H1 (cell line): ENCODE results near the gene SLC2A4. TPM values are rescaled to one million over a fixed set of nuclear protein-coding genes. Genes with fewer than 3 reads are reported as not detected.

Experiments
- CTCF ChIA-PET: fragments of 300-600 bp; sonication (Branson Sonifier 250); formaldehyde crosslinking; loops from one replicate; lab custom pipeline; 2021; ENCODE audit not compliant: partially characterized antibody; lab: Charles Lee
- POLR2A ChIA-PET: fragments of 300-600 bp; sonication (Branson Sonifier 250); formaldehyde crosslinking; loops from one replicate; lab custom pipeline; 2021; ENCODE audit warnings: inconsistent platforms; ENCODE audit not compliant: partially characterized antibody; lab: Charles Lee
- DNase-seq, 2 experiments: peaks; one replicate each; pipeline versions ENCODE4 v3.0.0 to v3.0.0-alpha.2; 2010 to 2022; ENCODE audit warnings: low spot score in 2 of 2, low read depth in 1 of 2, mixed read lengths in 1 of 2
- FAIRE-seq: peaks from 2 replicates; lab custom pipeline; 2011; peaks lifted over from hg19 to GRCh38; lab: Jason Lieb, UNC
- H2AFZ ChIP-seq: 2 replicates; pipeline ENCODE4 v1.8.1; 2012; ENCODE audit warnings: low read length, inconsistent platforms
- H2AK5ac ChIP-seq: 2 replicates; pipeline ENCODE4 v1.6.1; 2013; ENCODE audit warnings: low read depth, low read length
- H2BK120ac ChIP-seq: replicated peaks from 2 replicates; pipeline ENCODE3; 2013; ENCODE audit warnings: low read depth, low read length, inconsistent platforms
- H2BK12ac ChIP-seq: 2 replicates; pipeline ENCODE4 v1.6.1; 2013; ENCODE audit warnings: low read depth, low read length
- H2BK15ac ChIP-seq: 2 replicates; pipeline ENCODE4 v1.6.1; 2013; ENCODE audit warnings: low read length
- H2BK20ac ChIP-seq: 2 replicates; pipeline ENCODE4 v1.6.1; 2013; ENCODE audit warnings: low read length
- H2BK5ac ChIP-seq: 2 replicates; pipeline ENCODE4 v1.6.1; 2013; ENCODE audit warnings: low read depth, low read length
- H3K14ac ChIP-seq: 2 replicates; pipeline ENCODE4 v1.6.1; 2013; ENCODE audit warnings: inconsistent platforms; ENCODE audit not compliant: insufficient read length
- H3K18ac ChIP-seq: 2 replicates; pipeline ENCODE4 v1.6.1; 2013; ENCODE audit warnings: low read length; ENCODE audit errors: extremely low read depth
- H3K23ac ChIP-seq: 2 replicates; pipeline ENCODE4 v1.6.1; 2013; ENCODE audit warnings: inconsistent platforms; ENCODE audit not compliant: insufficient read length
- H3K23me2 ChIP-seq: 2 replicates; pipeline ENCODE4 v1.6.1; 2013; ENCODE audit warnings: low read depth, low read length
- H3K27ac ChIP-seq: 2 replicates; pipeline ENCODE4 v1.6.1; 2011; ENCODE audit warnings: low read depth, low read length, inconsistent platforms
- H3K27me3 ChIP-seq, 4 experiments: replicated peaks in 1 of 4; 1 replicate in 1 of 4; 2 replicates in 3 of 4; pipeline versions ENCODE4 v1.6.1 to v1.8.1; 2011 to 2013; ENCODE audit warnings: low read length in 3 of 4, mild to moderate bottlenecking in 3 of 4, inconsistent platforms in 2 of 4, mixed read lengths in 2 of 4, moderate library complexity in 1 of 4; ENCODE audit not compliant: control insufficient read depth in 3 of 4, insufficient read depth in 3 of 4; ENCODE audit errors: extremely low read depth in 1 of 4
- H3K36me3 ChIP-seq, 4 experiments: 2 replicates each; pipeline versions ENCODE4 v1.6.1 to v1.8.1; 2011 to 2013; ENCODE audit warnings: mild to moderate bottlenecking in 4 of 4, low read length in 3 of 4, moderate library complexity in 2 of 4, control low read depth in 1 of 4, inconsistent platforms in 1 of 4; ENCODE audit not compliant: insufficient read depth in 4 of 4, control insufficient read depth in 2 of 4
- H3K4ac ChIP-seq: replicated peaks from 2 replicates; pipeline ENCODE3; 2013; ENCODE audit warnings: low read length, low read depth, mixed read lengths, inconsistent platforms; ENCODE audit not compliant: insufficient read length
- H3K4me1 ChIP-seq, 4 experiments: replicated peaks in 1 of 4; 1 replicate in 1 of 4; 2 replicates in 3 of 4; pipeline versions ENCODE4 v1.6.1 to v1.8.1; 2011 to 2013; ENCODE audit warnings: low read length in 3 of 4, inconsistent platforms in 2 of 4, mixed read lengths in 1 of 4; ENCODE audit not compliant: insufficient read depth in 4 of 4, control insufficient read depth in 3 of 4
- H3K4me2 ChIP-seq, 2 experiments: 2 replicates each; pipeline versions ENCODE4 v1.6.1 to v1.8.1; 2011 to 2013; ENCODE audit warnings: low read depth in 2 of 2, low read length in 2 of 2, control low read depth in 1 of 2, inconsistent platforms in 1 of 2, mild to moderate bottlenecking in 1 of 2; ENCODE audit not compliant: insufficient read depth in 1 of 2
- H3K4me3 ChIP-seq, 4 experiments: fragments of 200-600, 300-600 bp in 1 of 4; sonication (generic), shearing (Covaris generic), sonication (Bioruptor Twin) in 1 of 4; 2 replicates each; pipeline versions ENCODE4 v1.5.1 to v1.8.1; 2011 to 2016; ENCODE audit warnings: low read length in 4 of 4, low read depth in 3 of 4, control low read depth in 2 of 4, inconsistent platforms in 2 of 4, mild to moderate bottlenecking in 2 of 4, mixed read lengths in 1 of 4, moderate library complexity in 1 of 4; ENCODE audit not compliant: insufficient read depth in 2 of 4; ENCODE audit errors: extremely low read depth in 1 of 4
- H3K56ac ChIP-seq: replicated peaks from 2 replicates; pipeline ENCODE3; 2013; ENCODE audit warnings: low read depth, mild to moderate bottlenecking, mixed read lengths, low read length, inconsistent platforms; ENCODE audit not compliant: insufficient read length
- H3K79me1 ChIP-seq: 2 replicates; pipeline ENCODE4 v1.6.1; 2013; ENCODE audit warnings: low read depth, low read length, control low read depth
- H3K79me2 ChIP-seq, 2 experiments: 2 replicates each; pipeline versions ENCODE4 v1.6.1 to v1.8.1; 2012 to 2013; ENCODE audit warnings: low read length in 2 of 2, mild to moderate bottlenecking in 2 of 2, inconsistent platforms in 1 of 2; ENCODE audit not compliant: insufficient read depth in 2 of 2, control insufficient read depth in 1 of 2
- H3K9ac ChIP-seq, 4 experiments: replicated peaks in 1 of 4; 1 replicate in 1 of 4; 2 replicates in 3 of 4; pipeline versions ENCODE4 v1.6.1 to v1.8.1; 2011 to 2013; ENCODE audit warnings: low read depth in 3 of 4, low read length in 3 of 4, control low read depth in 2 of 4, mild to moderate bottlenecking in 2 of 4, moderate library complexity in 2 of 4, inconsistent platforms in 1 of 4; ENCODE audit errors: extremely low read depth in 1 of 4
- H3K9me3 ChIP-seq, 2 experiments: 2 replicates each; pipeline versions ENCODE4 v1.6.1 to v1.8.1; 2012 to 2013; ENCODE audit warnings: mild to moderate bottlenecking in 2 of 2, moderate library complexity in 2 of 2, control low read depth in 1 of 2, inconsistent platforms in 1 of 2, low read depth in 1 of 2, low read length in 1 of 2, mixed read lengths in 1 of 2; ENCODE audit not compliant: insufficient read depth in 2 of 2
- H4K20me1 ChIP-seq, 2 experiments: replicated peaks in 1 of 2; 2 replicates each; pipeline versions ENCODE3 to v1.8.1; 2011 to 2013; ENCODE audit warnings: inconsistent platforms in 2 of 2, low read length in 2 of 2, mild to moderate bottlenecking in 1 of 2; ENCODE audit not compliant: insufficient read depth in 2 of 2, control insufficient read depth in 1 of 2
- H4K5ac ChIP-seq: 2 replicates; pipeline ENCODE4 v1.6.1; 2013; ENCODE audit warnings: low read length, low read depth, mixed read lengths, inconsistent platforms; ENCODE audit not compliant: insufficient read length
- H4K8ac ChIP-seq: 2 replicates; pipeline ENCODE4 v1.8.0; 2013; ENCODE audit warnings: mild to moderate bottlenecking, moderate library complexity, low read length, inconsistent platforms; ENCODE audit not compliant: insufficient read depth; ENCODE audit errors: extremely low read depth
- H4K91ac ChIP-seq: replicated peaks from 2 replicates; pipeline ENCODE3; 2013; ENCODE audit warnings: low read length, mixed read lengths, inconsistent platforms; ENCODE audit not compliant: insufficient read length
- CEBPB ChIP-seq: IDR thresholded peaks from 2 replicates; pipeline ENCODE4 v1.6.1; 2012; ENCODE audit warnings: low read depth, low read length
- POLR2AphosphoS5 ChIP-seq: IDR thresholded peaks from 2 replicates; pipeline ENCODE4 v1.6.1; 2011; ENCODE audit warnings: low read depth, low read length
- WGBS, 2 experiments: shearing (Covaris generic) in 1 of 2; methylation state at CpG; one replicate each; pipeline versions ENCODE4 v1.1.6 to v1.1.7; 2013 to 2015; ENCODE audit warnings: low lambda C conversion rate in 2 of 2, mixed read lengths in 2 of 2, inconsistent platforms in 1 of 2, low coverage in 1 of 2, missing lambda C conversion rate in 1 of 2; ENCODE audit not compliant: insufficient replicate concordance in 2 of 2, insufficient coverage in 1 of 2, insufficient read length in 1 of 2; ENCODE audit errors: extremely low coverage in 1 of 2, missing lambda C conversion rate in 1 of 2; 5-methylcytosine and 5-hydroxymethylcytosine counted together
- polyA plus RNA-seq, 7 experiments: library from polyadenylated mRNA; depleted of rRNA in 3 of 7; stranded (reverse) in 5 of 7; unstranded in 2 of 7; fragments of >200 nt in 5 of 7; fragments of 200-250 nt in 2 of 7; gene quantifications; 1 replicate in 5 of 7; 2 replicates in 1 of 7; 4 replicates in 1 of 7; pipeline versions ENCODE4 v1.2.1 to v1.2.3, GENCODE V29; 2011 to 2013; ENCODE audit warnings: missing spikeins in 2 of 7, mixed read lengths in 2 of 7
- total RNA-seq: library from RNA; stranded (reverse); fragmentation: NEBNext Ultra II Directional; extraction: Animal tissue kit (Norgen Biotek cat#: 25700); gene quantifications from 2 replicates; pipeline ENCODE4 v1.2.1, GENCODE V29; 2021

SLC2A4 gene
- total and polyA plus RNA-seq, 2 of the 8 experiments (the other 6 are each of a cell fraction or from before 2014, with no cell fraction given), result 5.7 to 6.9 TPM

DNA sequence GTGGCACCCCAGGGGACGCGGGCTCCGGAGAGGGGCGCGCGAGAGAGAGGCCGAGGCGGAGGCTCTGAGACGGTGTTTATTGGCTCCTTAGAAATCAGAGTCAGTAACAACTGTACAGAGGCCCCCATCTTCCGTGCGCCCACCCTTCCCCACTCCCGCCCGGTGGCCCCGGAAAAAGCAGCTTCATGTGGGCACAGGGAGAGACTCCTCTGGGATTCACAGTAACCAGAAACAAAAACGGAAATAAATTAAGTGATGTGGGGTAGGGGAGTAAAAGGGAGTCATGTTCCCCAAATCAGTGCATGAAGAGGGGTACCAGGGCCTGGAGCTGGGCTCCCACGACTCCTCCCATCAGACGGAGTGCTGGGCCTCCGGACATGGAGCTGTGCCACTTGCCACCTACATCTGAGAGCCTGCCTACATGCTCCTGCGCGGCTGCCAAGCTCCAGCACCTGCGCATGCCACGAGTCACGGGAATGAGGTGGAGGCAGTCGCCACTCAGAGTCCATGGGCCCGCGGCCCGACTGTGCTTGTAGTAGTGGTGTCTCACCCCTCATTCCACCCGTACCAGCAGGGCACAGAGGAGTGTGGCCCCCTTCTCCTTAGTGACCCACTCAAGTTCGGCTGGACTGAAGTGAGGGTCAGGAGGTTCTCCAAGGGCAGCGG, 34.2 kb downstream of the SLC2A4 start:
- Histone ChIP-seq H2AK5ac (no peak overlapping the region), H3K9ac (peak overlapping the region; percentile 39 to 89 (median 68); a peak in 6 of 7 replicates), H2BK15ac (no peak overlapping the region), H3K79me2 (peaks cover 0 to 16% of the 10 kb centered on the region in 2 experiments; a peak in 2 of 4 replicates), H3K18ac (no peak overlapping the region; the same call in 1 of the 2 replicates), H3K79me1 (peaks cover 4% of the 10 kb centered on the region; the same call in 1 of the 2 replicates), H4K20me1 (peaks cover 10 to 12% of the 10 kb centered on the region in 2 experiments), H3K56ac (peak overlapping the region; percentile 40), H3K4me2 (peak overlapping the region; percentile 67 to 91), H2BK20ac (no peak overlapping the region), H3K27ac (peak overlapping the region; percentile 61; the same call in 1 of the 2 replicates)
- FAIRE-seq (no peak), DNase-seq (no peak)
- POLR2A ChIA-PET, result interaction anchor here (0.6 to 11.3 kb wide), 24 partner anchors 10 to 258 kb away, joined by 3 to 223 read pairs (median 7); partner anchors contain the start of genes ACADVL, ACAP1, CLDN7 and DLG4
- TF ChIP-seq POLR2AphosphoS5 (0 out of 2 replicates have a peak, but pooled peaks have one; percentile 13), CEBPB (no peak)
- TF ChIP-seq, all 59 proteins: peak for 1
- Histone ChIP-seq H3K27me3 (no peaks in the 10 kb centered on the region), H4K8ac (peak overlapping the region; percentile 97; the same call in 1 of the 2 replicates), H3K4me3 (peak overlapping the region; percentile 55 to 95 (median 70)), H2BK120ac (no peak overlapping the region), H4K5ac (peak overlapping the region; percentile 51), H2BK12ac (no peak overlapping the region), H3K4me1 (peaks cover 0 to 5% (median 3%) of the 10 kb centered on the region in 4 experiments; a peak in 4 of 7 replicates), H4K91ac (peak overlapping the region; percentile 23), H3K23ac (no peak overlapping the region), H2AFZ (no peak overlapping the region), H3K23me2 (no peaks in the 10 kb centered on the region; the same call in 1 of the 2 replicates), H3K4ac (peak overlapping the region; percentile 83), H2BK5ac (no peak overlapping the region; the same call in 1 of the 2 replicates), H3K9me3 (no peaks in the 10 kb centered on the region), H3K14ac (no peak overlapping the region), H3K36me3 (peaks cover 24 to 58% (median 40%) of the 10 kb centered on the region in 4 experiments)
- WGBS, 2 experiments, result 74% methylated on average over 18 of the region's 30 CpGs; no CpG with 5 or more reads in 1 of the 2 experiments
- CTCF ChIA-PET, result interaction anchor here (0.6 to 3.0 kb wide), 5 partner anchors 9 to 300 kb away, joined by 3 to 17 read pairs (median 4); partner anchors contain the start of gene SLC2A4
